GM12892 (cell line): Measurements from ENCODE around the gene MRPL33.

Source experiments
- POLR2A ChIP-seq: IDR thresholded peaks from 2 replicates; pipeline ENCODE4 v1.6.1; 2011; ENCODE audit warnings: low read depth, low read length, control low read depth
- POLR2AphosphoS5 ChIP-seq: IDR thresholded peaks from 2 replicates; pipeline ENCODE4 v1.6.1; 2011; ENCODE audit warnings: low read depth, low read length, control low read depth

DNA sequence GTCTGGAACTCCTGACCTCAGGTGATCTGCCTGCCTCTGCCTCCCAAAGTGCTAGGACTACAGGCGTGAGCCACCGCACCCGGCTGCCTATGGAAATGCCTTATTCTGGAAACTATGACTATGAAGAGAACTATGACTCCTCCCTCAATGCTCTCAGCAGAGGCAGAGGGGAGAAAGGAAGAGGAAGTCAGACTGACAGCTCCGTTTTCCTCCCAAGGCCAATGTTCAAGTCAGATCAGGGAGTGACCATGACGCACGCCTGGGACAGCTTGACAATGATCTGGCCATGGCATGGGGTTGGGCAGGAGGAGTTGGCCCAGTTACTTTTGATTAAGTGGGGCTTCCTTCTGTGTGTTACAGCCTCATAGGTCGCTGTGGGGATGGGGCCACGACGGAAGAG lies 44.3 kb upstream of the MRPL33 start:
- TF ChIP-seq POLR2AphosphoS5 (no peak), POLR2A (no peak)
